ENCODE measurements around the gene NRCAM.
A peak's percentile ranks its signal among the peaks of the same experiment; 100 is the strongest.

The NRCAM gene

DNA sequence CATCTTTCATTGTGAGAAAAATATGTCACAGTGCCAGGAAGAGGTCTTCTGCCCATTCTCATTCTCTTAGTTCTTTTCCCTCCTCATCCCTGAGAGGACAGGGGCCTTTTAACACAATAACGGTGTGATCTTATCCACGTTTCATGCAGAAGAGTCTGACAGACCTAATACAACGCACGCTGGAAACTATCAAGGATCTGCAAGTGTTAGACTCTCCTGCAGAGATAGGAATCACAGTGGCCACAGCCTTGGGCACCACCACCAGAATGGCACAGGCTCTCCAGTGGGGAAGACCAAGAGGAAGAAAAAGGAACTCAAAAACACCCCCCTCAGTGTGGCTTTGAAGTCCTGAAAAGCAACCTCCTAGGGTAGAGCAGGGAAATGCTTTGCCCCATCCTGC, 253.5 kb downstream of the NRCAM start:
- no peak for DNase-seq (ENCODE audit: low read depth, low spot score)
- no peak overlapping the region for H3K4me3 ChIP-seq (ENCODE audit: low read depth, low read length)
- in situ Hi-C loops (cut with HindIII; ENCODE audit: low sequenced_read_pairs) = no loop called here
- no peak for TF ChIP-seq CTCF (IDR thresholded peaks at IDR 0.05; ENCODE audit: low read depth, low read length)

DNA sequence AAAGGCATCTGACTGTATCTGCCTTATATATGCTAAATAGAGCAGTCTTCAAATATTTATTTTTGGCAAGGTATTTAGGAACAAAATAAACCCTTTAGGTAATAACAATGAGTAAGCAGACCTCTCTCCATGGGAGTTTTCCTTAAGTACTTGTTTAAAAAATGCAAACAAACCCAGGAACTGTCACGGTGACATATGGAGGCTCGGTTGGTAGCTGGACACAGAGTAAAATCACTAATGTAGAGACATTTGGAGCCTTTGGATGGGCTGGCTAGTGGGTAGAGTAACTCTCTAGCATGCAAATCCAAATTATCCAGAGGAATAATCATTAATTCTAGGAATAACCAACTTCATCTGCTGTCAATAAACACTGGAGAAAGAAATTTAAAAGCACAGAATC, 254.5 kb downstream of the NRCAM start:
- no peak for DNase-seq (ENCODE audit: low read depth, low spot score)
- no peak overlapping the region for H3K4me3 ChIP-seq (ENCODE audit: low read depth, low read length)
- TF ChIP-seq CTCF (IDR thresholded peaks at IDR 0.05; ENCODE audit: low read depth, low read length) = no peak
- in situ Hi-C loops (cut with HindIII; ENCODE audit: low sequenced_read_pairs) = no loop called here

DNA sequence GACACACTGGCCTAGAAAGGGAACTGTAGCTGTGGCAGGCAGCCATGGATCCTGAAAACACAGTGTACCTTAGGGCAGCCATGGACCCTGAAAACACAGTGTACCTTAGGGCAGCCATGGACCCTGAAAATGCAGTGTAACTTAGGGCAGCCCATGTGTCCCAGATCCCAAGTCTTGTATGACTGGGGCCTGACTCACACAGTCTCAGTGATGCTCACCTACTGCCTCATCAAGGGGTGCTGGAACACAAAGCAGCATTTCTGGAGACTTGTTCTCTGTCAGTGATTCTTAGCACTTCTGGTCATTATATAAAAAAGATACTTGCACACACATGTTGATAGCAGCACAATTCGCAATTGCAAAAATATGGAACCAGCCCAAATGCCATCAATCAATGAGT, 255.9 kb downstream of the NRCAM start:
- H3K4me3 ChIP-seq (ENCODE audit: low read depth, low read length) = no peak overlapping the region
- DNase-seq (ENCODE audit: low read depth, low spot score) = no peak
- in situ Hi-C loops (cut with HindIII; ENCODE audit: low sequenced_read_pairs) = no loop called here
- TF ChIP-seq CTCF (IDR thresholded peaks at IDR 0.05; ENCODE audit: low read depth, low read length) = no peak

DNA sequence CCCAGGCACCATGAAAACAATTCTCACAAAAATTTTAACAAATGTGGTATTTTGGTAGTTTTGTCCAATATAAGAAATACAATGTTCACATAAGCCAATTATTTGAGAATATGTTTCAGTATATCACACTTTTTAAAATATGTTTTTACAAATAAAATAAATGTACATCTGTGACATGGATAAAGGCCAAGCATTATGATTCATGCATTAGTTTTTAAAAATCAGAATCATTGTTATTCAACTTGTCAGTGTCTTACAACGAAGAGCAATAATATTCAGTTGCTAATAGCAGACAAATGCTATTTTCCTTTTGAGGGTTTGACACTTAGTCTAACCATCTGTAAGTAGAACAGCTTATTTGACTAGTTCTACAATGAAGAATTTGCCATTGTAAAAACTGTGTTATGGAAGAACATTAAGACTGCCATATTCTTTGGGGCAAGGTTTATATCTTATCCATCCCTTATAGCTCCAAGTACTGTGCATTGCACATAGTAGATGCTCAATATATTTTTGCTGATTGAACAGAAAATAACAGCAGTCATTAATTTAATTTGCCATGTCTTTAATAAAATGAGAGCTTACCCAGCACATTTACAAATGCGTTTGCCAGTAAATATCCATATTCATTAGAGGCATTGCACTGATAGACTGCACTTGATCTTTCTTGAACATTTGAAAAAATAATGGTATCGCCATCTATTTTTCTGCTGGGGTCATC, 258.7 kb downstream of the NRCAM start:
- no peak for DNase-seq (ENCODE audit: low read depth, low spot score)
- in situ Hi-C loops (cut with HindIII; ENCODE audit: low sequenced_read_pairs) = loop anchor here (25.0 kb wide), 1 partner anchor 290 kb away; no protein-coding TSS in a partner anchor
- H3K4me3 ChIP-seq (ENCODE audit: low read depth, low read length) = no peak overlapping the region
- TF ChIP-seq CTCF (IDR thresholded peaks at IDR 0.05; ENCODE audit: low read depth, low read length) = no peak

DNA sequence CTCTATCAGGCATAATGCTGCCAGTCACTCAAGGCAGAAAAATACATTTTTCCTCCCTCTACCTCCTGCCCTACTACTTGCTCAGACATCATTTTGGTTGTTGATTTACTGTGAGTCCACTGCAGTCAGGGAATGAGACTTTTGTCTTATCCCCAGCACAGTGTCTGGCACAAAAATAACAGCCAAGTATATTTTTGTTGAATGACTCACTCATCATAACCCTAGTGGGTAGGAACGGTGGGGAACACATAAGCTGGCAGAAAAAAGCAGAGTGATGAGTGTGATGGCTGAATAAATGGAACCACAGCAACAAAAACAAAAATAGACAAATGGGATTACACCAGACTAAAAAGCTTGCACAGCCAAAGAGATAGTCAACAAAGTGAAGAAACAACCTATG, 260.2 kb downstream of the NRCAM start:
- no peak overlapping the region for H3K4me3 ChIP-seq (ENCODE audit: low read depth, low read length)
- no peak for TF ChIP-seq CTCF (IDR thresholded peaks at IDR 0.05; ENCODE audit: low read depth, low read length)
- DNase-seq (ENCODE audit: low read depth, low spot score) = peak; percentile 34
- in situ Hi-C loops (cut with HindIII; ENCODE audit: low sequenced_read_pairs) = loop anchor here (25.0 kb wide), 1 partner anchor 291 kb away; no protein-coding TSS in a partner anchor

DNA sequence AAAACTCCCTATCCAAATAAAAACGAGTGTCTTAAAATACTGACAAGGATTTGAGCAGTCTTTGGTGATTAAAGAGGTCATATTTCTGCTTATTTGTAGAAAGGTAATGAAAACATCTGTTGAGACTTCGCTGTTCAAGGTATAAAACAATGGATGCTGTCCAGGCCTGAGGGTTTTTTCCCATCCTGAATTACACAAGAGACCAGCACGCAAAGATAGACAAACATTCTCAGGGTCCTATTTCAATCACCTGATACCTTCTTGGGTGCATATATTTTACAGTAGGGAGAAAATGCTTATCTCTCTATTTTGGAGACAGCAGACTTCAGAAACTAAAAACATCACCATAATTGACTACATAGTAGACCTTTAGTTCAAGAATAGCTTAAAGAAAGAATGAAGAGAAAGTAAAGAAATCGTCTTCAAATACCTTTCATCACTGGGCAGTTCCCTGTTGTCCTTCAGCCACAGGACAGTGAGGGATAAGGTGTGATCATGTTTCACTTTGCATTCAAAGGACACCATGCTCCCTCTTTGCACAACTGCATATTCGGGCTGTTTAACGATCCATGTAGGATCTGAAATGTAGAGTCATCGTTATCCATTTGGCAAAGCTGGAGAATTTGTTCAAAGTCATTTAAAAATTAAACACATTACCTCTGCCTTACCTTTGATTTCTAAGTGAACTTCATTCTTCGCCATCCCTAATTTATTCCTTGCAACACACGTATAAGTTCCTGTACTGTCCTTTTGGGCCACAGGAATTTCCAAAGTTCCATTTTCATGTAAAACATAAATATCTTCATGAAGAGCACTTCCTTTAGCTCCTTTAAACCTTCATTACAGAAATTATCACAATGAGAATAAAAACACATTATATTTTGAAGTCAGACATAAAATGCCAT, 262.4 kb downstream of the NRCAM start:
- H3K4me3 ChIP-seq (ENCODE audit: low read depth, low read length) = no peak overlapping the region
- in situ Hi-C loops (cut with HindIII; ENCODE audit: low sequenced_read_pairs) = loop anchor here (25.0 kb wide), 1 partner anchor 293 kb away; no protein-coding TSS in a partner anchor
- no peak for DNase-seq (ENCODE audit: low read depth, low spot score)
- no peak for TF ChIP-seq CTCF (IDR thresholded peaks at IDR 0.05; ENCODE audit: low read depth, low read length)
